CD4-positive, CD25-positive, alpha-beta regulatory T cell (primary cell): ENCODE measurements around the gene PODXL2. TPM values are rescaled to one million over a fixed set of nuclear protein-coding genes. Genes with fewer than 3 reads are reported as not detected.

Source experiments
- ATAC-seq, 2 donors: fragments of 150-1000 bp; cut with Tn5 transposase; one replicate each; pipeline ENCODE4 v1.10.0; 2021; ENCODE audit warnings: low read depth in 2 of 2, moderate number of reproducible peaks in 2 of 2, moderate library complexity in 1 of 2
- DNase-seq, 3 donors: peaks; one replicate each; pipeline versions ENCODE4 v3.0.0 to v3.0.0-alpha.2; 2012 to 2022; ENCODE audit warnings: mixed read lengths in 1 of 3
- H3K27ac ChIP-seq: one replicate; pipeline ENCODE4 v1.7.0; 2013; ENCODE audit warnings: mild to moderate bottlenecking, low read length; ENCODE audit not compliant: insufficient read depth, poor library complexity, severe bottlenecking
- H3K27me3 ChIP-seq: one replicate; pipeline ENCODE4 v1.7.0; 2013; ENCODE audit warnings: low read length; ENCODE audit not compliant: control insufficient read depth, insufficient read depth
- H3K36me3 ChIP-seq: one replicate; pipeline ENCODE4 v1.7.0; 2013; ENCODE audit warnings: mild to moderate bottlenecking, low read length, moderate library complexity; ENCODE audit not compliant: control insufficient read depth, insufficient read depth
- H3K4me1 ChIP-seq: 2 replicates; pipeline ENCODE4 v1.7.0; 2013; ENCODE audit warnings: mild to moderate bottlenecking, low read length; ENCODE audit not compliant: insufficient read depth, control insufficient read depth, poor library complexity, severe bottlenecking
- H3K4me3 ChIP-seq: one replicate; pipeline ENCODE4 v1.7.0; 2013; ENCODE audit warnings: low read depth, mild to moderate bottlenecking, low read length, moderate library complexity
- H3K9me3 ChIP-seq, 2 experiments: 1 replicate in 1 of 2; 2 replicates in 1 of 2; pipeline ENCODE4 v1.7.0; 2013; ENCODE audit warnings: low read length in 2 of 2, mild to moderate bottlenecking in 1 of 2, moderate library complexity in 1 of 2; ENCODE audit not compliant: control insufficient read depth in 2 of 2
- H3K27ac Mint-ChIP-seq, 3 donors: one replicate each; pipeline ENCODE4 v1.8.0; 2020 to 2022; ENCODE audit warnings: mild to moderate bottlenecking in 3 of 3, mixed read lengths in 3 of 3, moderate library complexity in 2 of 3
- H3K27me3 Mint-ChIP-seq: one replicate; pipeline ENCODE4 v1.8.0; 2022; ENCODE audit warnings: mild to moderate bottlenecking, mixed read lengths
- H3K36me3 Mint-ChIP-seq: one replicate; pipeline ENCODE4 v1.8.0; 2020; ENCODE audit warnings: mixed read lengths
- H3K4me1 Mint-ChIP-seq, 4 donors: one replicate each; pipeline ENCODE4 v1.8.0; 2020 to 2022; ENCODE audit warnings: mixed read lengths in 4 of 4, mild to moderate bottlenecking in 1 of 4
- H3K4me3 Mint-ChIP-seq, 4 donors: one replicate each; pipeline ENCODE4 v1.8.0; 2020 to 2022; ENCODE audit warnings: mild to moderate bottlenecking in 4 of 4, mixed read lengths in 4 of 4, moderate library complexity in 3 of 4
- H3K9me3 Mint-ChIP-seq, 7 donors: one replicate each; pipeline ENCODE4 v1.8.0; 2020 to 2022; ENCODE audit warnings: mixed read lengths in 7 of 7, mild to moderate bottlenecking in 3 of 7, moderate library complexity in 2 of 7
- polyA plus RNA-seq, 4 donors: library from polyadenylated mRNA; unstranded; fragments of 300-500 nt; fragmentation: Illumina TruSeq; gene quantifications; one replicate each; pipeline ENCODE4 v1.2.3, GENCODE V29; 2021
- total RNA-seq: library from RNA; stranded (reverse); gene quantifications from one replicate; pipeline ENCODE4 v1.2.3, GENCODE V29; 2022

PODXL2 gene
- total RNA-seq (1.7 TPM), polyA plus RNA-seq (1 to 10 TPM in 3 of 4 donors, under 1 TPM in 1; 0.87 to 3.1 (median 2.1) TPM)

GRCh38 chr3:127628788-127629466 is at the start of gene PODXL2:
Gene PODXL2 (plus strand): TSS chr3:127629185. CDS start chr3:127629220, 35 bp downstream.
- Mint-ChIP-seq H3K36me3 (no peaks in the 10 kb centered on the region), H3K4me1 (peaks cover 0 to 28% (median 22%) of the 10 kb centered on the region in 4 donors), H3K27me3 (peaks cover 52% of the 10 kb centered on the region), H3K27ac (peak within 1 kb of the TSS; percentile 58 to 86 (median 76)), H3K9me3 (peaks cover 0 to 3% (median 1%) of the 10 kb centered on the region in 7 donors), H3K4me3 (peak within 1 kb of the TSS; percentile 83 to 93 (median 91))
- Histone ChIP-seq H3K9me3 (no peaks in the 10 kb centered on the region), H3K27me3 (peaks cover 24% of the 10 kb centered on the region), H3K4me3 (peak within 1 kb of the TSS; percentile 48), H3K4me1 (peaks cover 13% of the 10 kb centered on the region), H3K27ac (no peak within 1 kb of the TSS), H3K36me3 (no peaks in the 10 kb centered on the region)
- DNase-seq, result peak in 2 of 3 donors; percentile 8 to 32
- ATAC-seq, result peak; percentile 29 to 35

GRCh38 chr3:127580327-127581060 is 48.5 kb upstream of the PODXL2 start:
- peaks cover 0 to 36% (median 20%) of the 10 kb centered on the region in 4 donors for H3K4me1 Mint-ChIP-seq

GRCh38 chr3:127584734-127585133 is 44.3 kb upstream of the PODXL2 start:
- Mint-ChIP-seq H3K27ac (peak overlapping the region in 1 of 3 donors; percentile 73), H3K4me1 (peaks cover 3 to 50% (median 26%) of the 10 kb centered on the region in 4 donors), H3K36me3 (no peaks in the 10 kb centered on the region), H3K9me3 (peaks cover 0 to 2% (median 0%) of the 10 kb centered on the region in 7 donors), H3K4me3 (peak overlapping the region in 2 of 4 donors; percentile 5 to 39), H3K27me3 (no peaks in the 10 kb centered on the region)
- no peaks in the 10 kb centered on the region for H3K27me3 ChIP-seq
- no peaks in the 10 kb centered on the region for H3K36me3 ChIP-seq
- ATAC-seq (no peak), DNase-seq (no peak)
- no peak overlapping the region for H3K4me3 ChIP-seq
- H3K4me1 ChIP-seq, result peaks cover 13% of the 10 kb centered on the region
- no peaks in the 10 kb centered on the region for H3K9me3 ChIP-seq
- no peak overlapping the region for H3K27ac ChIP-seq

More at GRCh38 chr3:127580327-127581060, 48.5 kb upstream of the PODXL2 start:
- H3K9me3 Mint-ChIP-seq, result peaks cover 0 to 2% (median 0%) of the 10 kb centered on the region in 7 donors
- H3K36me3 Mint-ChIP-seq, result peaks cover 4% of the 10 kb centered on the region
- no peaks in the 10 kb centered on the region for H3K27me3 Mint-ChIP-seq
- Histone ChIP-seq H3K9me3 (no peaks in the 10 kb centered on the region), H3K27me3 (no peaks in the 10 kb centered on the region), H3K27ac (no peak overlapping the region), H3K36me3 (no peaks in the 10 kb centered on the region), H3K4me3 (no peak overlapping the region), H3K4me1 (peaks cover 1% of the 10 kb centered on the region)
- H3K27ac Mint-ChIP-seq, result no peak overlapping the region
- H3K4me3 Mint-ChIP-seq, result no peak overlapping the region
- ATAC-seq, result no peak
- DNase-seq, result no peak

GRCh38 chr3:127585163-127585812 is 43.7 kb upstream of the PODXL2 start:
- Histone ChIP-seq H3K36me3 (no peaks in the 10 kb centered on the region), H3K9me3 (no peaks in the 10 kb centered on the region), H3K4me3 (no peak overlapping the region), H3K27me3 (no peaks in the 10 kb centered on the region), H3K27ac (no peak overlapping the region), H3K4me1 (peaks cover 14% of the 10 kb centered on the region)
- Mint-ChIP-seq H3K27me3 (no peaks in the 10 kb centered on the region), H3K36me3 (no peaks in the 10 kb centered on the region), H3K4me3 (peak overlapping the region in 3 of 4 donors; percentile 5 to 39 (median 16)), H3K9me3 (peaks cover 0 to 2% (median 0%) of the 10 kb centered on the region in 7 donors), H3K4me1 (peaks cover 3 to 50% (median 26%) of the 10 kb centered on the region in 4 donors), H3K27ac (peak overlapping the region in 1 of 3 donors; percentile 62)
- ATAC-seq (no peak), DNase-seq (no peak)

GRCh38 chr3:127585813-127586413 is 43.1 kb upstream of the PODXL2 start:
- H3K4me3 Mint-ChIP-seq, result peak overlapping the region in 2 of 4 donors; percentile 58 to 75
- ATAC-seq (no peak), DNase-seq (no peak)
- H3K4me1 Mint-ChIP-seq, result peaks cover 3 to 48% (median 26%) of the 10 kb centered on the region in 4 donors
- no peaks in the 10 kb centered on the region for H3K9me3 ChIP-seq
- peaks cover 14% of the 10 kb centered on the region for H3K4me1 ChIP-seq
- peak overlapping the region in 2 of 3 donors; percentile 15 to 62 for H3K27ac Mint-ChIP-seq
- peaks cover 0 to 2% (median 0%) of the 10 kb centered on the region in 7 donors for H3K9me3 Mint-ChIP-seq
- no peaks in the 10 kb centered on the region for H3K36me3 ChIP-seq
- H3K27me3 Mint-ChIP-seq, result no peaks in the 10 kb centered on the region
- H3K36me3 Mint-ChIP-seq, result no peaks in the 10 kb centered on the region
- H3K4me3 ChIP-seq, result no peak overlapping the region
- H3K27me3 ChIP-seq, result no peaks in the 10 kb centered on the region
- H3K27ac ChIP-seq, result no peak overlapping the region

DNA sequence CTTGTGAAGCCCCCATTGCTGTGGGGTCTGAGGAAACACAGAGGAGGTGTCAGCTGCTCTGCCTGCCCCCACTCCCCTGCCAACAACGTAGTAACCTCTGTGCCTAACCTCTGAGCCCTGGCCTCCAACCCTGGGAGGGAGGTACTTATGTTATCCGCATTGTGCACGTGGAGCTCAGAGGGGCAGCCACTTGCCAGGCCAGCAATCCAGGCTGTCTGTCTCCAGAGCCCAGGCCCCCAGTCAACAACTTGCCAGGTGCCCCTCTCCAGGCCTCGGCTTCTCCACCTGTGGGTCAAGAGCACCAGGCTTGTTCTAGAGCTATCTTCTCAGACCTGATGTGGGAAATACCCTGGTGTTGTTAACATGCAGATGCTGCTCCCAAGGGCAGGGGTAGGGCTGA is 41.1 kb upstream of the PODXL2 start:
- peaks cover 3 to 55% (median 33%) of the 10 kb centered on the region in 4 donors for H3K4me1 Mint-ChIP-seq
- DNase-seq, result no peak
- Histone ChIP-seq H3K27me3 (no peaks in the 10 kb centered on the region), H3K9me3 (no peaks in the 10 kb centered on the region), H3K4me1 (peaks cover 23% of the 10 kb centered on the region), H3K36me3 (no peaks in the 10 kb centered on the region), H3K27ac (no peak overlapping the region), H3K4me3 (no peak overlapping the region)
- no peaks in the 10 kb centered on the region for H3K36me3 Mint-ChIP-seq
- no peak overlapping the region for H3K27ac Mint-ChIP-seq
- peak overlapping the region in 2 of 4 donors; percentile 35 to 63 for H3K4me3 Mint-ChIP-seq
- no peaks in the 10 kb centered on the region for H3K27me3 Mint-ChIP-seq
- H3K9me3 Mint-ChIP-seq, result peaks cover 0 to 2% (median 0%) of the 10 kb centered on the region in 7 donors
- no peak for ATAC-seq
